Neural crest cell (in vitro differentiated cells): Measurements from ENCODE around the gene PRDM16. TPM values are rescaled to one million over a fixed set of nuclear protein-coding genes. Genes with fewer than 3 reads are reported as not detected.

Source experiments
- DNase-seq: peaks from one replicate; pipeline ENCODE4 v3.0.0; 2021; ENCODE audit warnings: low read depth, mixed read lengths, low spot score
- H3K27ac Mint-ChIP-seq: one replicate; pipeline ENCODE4 v1.8.0; 2021; ENCODE audit warnings: mild to moderate bottlenecking, mixed read lengths; ENCODE audit not compliant: unreplicated experiment
- H3K27me3 Mint-ChIP-seq: 2 replicates; pipeline ENCODE4 v1.8.0; 2021; ENCODE audit warnings: low read depth, mild to moderate bottlenecking, mixed read lengths
- H3K36me3 Mint-ChIP-seq: 2 replicates; pipeline ENCODE4 v1.8.0; 2021; ENCODE audit warnings: low read depth, mild to moderate bottlenecking, mixed read lengths
- H3K4me1 Mint-ChIP-seq: 2 replicates; pipeline ENCODE4 v1.8.0; 2021; ENCODE audit warnings: mixed read lengths
- H3K4me3 Mint-ChIP-seq: one replicate; pipeline ENCODE4 v1.8.0; 2021; ENCODE audit warnings: mild to moderate bottlenecking, mixed read lengths
- H3K9me3 Mint-ChIP-seq: 2 replicates; pipeline ENCODE4 v1.8.0; 2021; ENCODE audit warnings: mixed read lengths
- CTCF ChIP-seq: fragments of 200-600 bp; sonication (generic); conservative IDR thresholded peaks from 2 replicates; pipeline ENCODE4 v1.5.0; 2021; ENCODE audit warnings: antibody characterized with exemption, mild to moderate bottlenecking
- total RNA-seq: library from RNA; stranded (reverse); gene quantifications from 2 replicates; pipeline ENCODE4 v1.2.1, GENCODE V29; 2021

PRDM16 gene
- total RNA-seq, 1 donor from 2014 or later, result 11.7 TPM

DNA sequence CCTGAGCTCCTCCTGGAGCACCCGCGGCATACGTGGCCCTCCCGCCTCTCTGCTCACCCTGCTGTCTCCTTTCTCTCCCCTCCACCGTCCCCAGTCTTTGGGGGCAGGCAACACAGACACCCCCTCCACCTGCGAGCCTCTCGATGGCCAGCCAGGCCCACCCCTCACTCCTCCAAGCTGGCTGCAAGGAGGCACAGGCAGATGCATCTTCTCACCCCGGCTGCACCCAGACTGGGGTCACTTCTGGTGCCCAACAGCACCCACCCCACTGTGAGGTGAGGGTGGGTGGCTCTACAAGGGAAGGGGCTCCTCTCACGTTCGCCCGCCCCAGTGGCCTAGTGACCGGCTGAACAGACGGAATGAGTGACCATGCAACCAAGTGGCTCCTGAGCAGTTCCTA, 277.5 kb downstream of the PRDM16 start:
- DNase-seq, result no peak
- no peak overlapping the region for H3K4me3 Mint-ChIP-seq
- TF ChIP-seq CTCF, result no peak
- peaks cover 13% of the 10 kb centered on the region for H3K9me3 Mint-ChIP-seq
- H3K4me1 Mint-ChIP-seq, result peaks cover 32% of the 10 kb centered on the region
- peaks cover 6% of the 10 kb centered on the region for H3K27me3 Mint-ChIP-seq
- no peak overlapping the region for H3K27ac Mint-ChIP-seq
- H3K36me3 Mint-ChIP-seq, result peaks cover 25% of the 10 kb centered on the region

GRCh38 chr1:3347257-3348020, 278.4 kb downstream of the PRDM16 start:
- no peak for DNase-seq
- peaks cover 13% of the 10 kb centered on the region for H3K9me3 Mint-ChIP-seq
- no peak overlapping the region for H3K4me3 Mint-ChIP-seq
- no peak for TF ChIP-seq CTCF
- peaks cover 6% of the 10 kb centered on the region for H3K27me3 Mint-ChIP-seq
- H3K4me1 Mint-ChIP-seq, result peaks cover 41% of the 10 kb centered on the region
- no peak overlapping the region for H3K27ac Mint-ChIP-seq
- H3K36me3 Mint-ChIP-seq, result peaks cover 24% of the 10 kb centered on the region

GRCh38 chr1:3348196-3348865, 279.3 kb downstream of the PRDM16 start:
- Mint-ChIP-seq H3K9me3 (peaks cover 10% of the 10 kb centered on the region), H3K36me3 (peaks cover 15% of the 10 kb centered on the region), H3K27ac (no peak overlapping the region), H3K4me3 (peak overlapping the region; percentile 19), H3K27me3 (peaks cover 6% of the 10 kb centered on the region), H3K4me1 (peaks cover 44% of the 10 kb centered on the region)
- DNase-seq, result no peak
- no peak for TF ChIP-seq CTCF

GRCh38 chr1:3349161-3349967, 280.4 kb downstream of the PRDM16 start:
- H3K27ac Mint-ChIP-seq, result no peak overlapping the region
- peaks cover 7% of the 10 kb centered on the region for H3K36me3 Mint-ChIP-seq
- H3K27me3 Mint-ChIP-seq, result peaks cover 6% of the 10 kb centered on the region
- peaks cover 44% of the 10 kb centered on the region for H3K4me1 Mint-ChIP-seq
- peak; percentile 41 for TF ChIP-seq CTCF
- H3K9me3 Mint-ChIP-seq, result peaks cover 5% of the 10 kb centered on the region
- DNase-seq, result peak; percentile 41
- H3K4me3 Mint-ChIP-seq, result no peak overlapping the region

GRCh38 chr1:3349968-3350299, 280.9 kb downstream of the PRDM16 start:
- H3K4me3 Mint-ChIP-seq, result no peak overlapping the region
- H3K9me3 Mint-ChIP-seq, result no peaks in the 10 kb centered on the region
- H3K4me1 Mint-ChIP-seq, result peaks cover 48% of the 10 kb centered on the region
- H3K27me3 Mint-ChIP-seq, result peaks cover 6% of the 10 kb centered on the region
- peak; percentile 3 for TF ChIP-seq CTCF
- H3K36me3 Mint-ChIP-seq, result peaks cover under 1% of the 10 kb centered on the region
- no peak for DNase-seq
- H3K27ac Mint-ChIP-seq, result no peak overlapping the region
